Astrocyte (in vitro differentiated cells and primary cell): ENCODE results near the gene LHPP. TPM values are rescaled to one million over a fixed set of nuclear protein-coding genes. Genes with fewer than 3 reads are reported as not detected.

Source experiments
- DNase-seq: peaks from one replicate; pipeline ENCODE4 v3.0.0-alpha.2; 2010; ENCODE audit warnings: low read depth
- FAIRE-seq: peaks from 2 replicates; lab custom pipeline; 2011; peaks lifted over from hg19 to GRCh38; lab: Jason Lieb, UNC
- H2AFZ ChIP-seq: 2 replicates; pipeline ENCODE4 v1.6.0; 2012; ENCODE audit warnings: low read depth, low read length, inconsistent platforms
- H3K27ac ChIP-seq: 2 replicates; pipeline ENCODE4 v1.5.1; 2011; ENCODE audit warnings: low read depth, low read length, inconsistent platforms
- H3K27me3 ChIP-seq: 2 replicates; pipeline ENCODE4 v1.6.0; 2011; ENCODE audit warnings: low read length, inconsistent platforms; ENCODE audit not compliant: insufficient read depth
- H3K36me3 ChIP-seq: 2 replicates; pipeline ENCODE4 v1.5.1; 2011; ENCODE audit warnings: low read length, inconsistent platforms; ENCODE audit not compliant: insufficient read depth
- H3K4me1 ChIP-seq: 2 replicates; pipeline ENCODE4 v1.5.1; 2011; ENCODE audit warnings: low read length, inconsistent platforms; ENCODE audit not compliant: insufficient read depth
- H3K4me2 ChIP-seq: 2 replicates; pipeline ENCODE4 v1.6.0; 2012; ENCODE audit warnings: low read length, inconsistent platforms
- H3K4me3 ChIP-seq: 2 replicates; pipeline ENCODE4 v1.5.1; 2011; ENCODE audit warnings: low read depth, mild to moderate bottlenecking, low read length, inconsistent platforms; ENCODE audit not compliant: insufficient read depth
- H3K79me2 ChIP-seq: 2 replicates; pipeline ENCODE4 v1.6.0; 2012; ENCODE audit warnings: mild to moderate bottlenecking, low read length, inconsistent platforms; ENCODE audit not compliant: insufficient read depth
- H3K9ac ChIP-seq: 2 replicates; pipeline ENCODE4 v1.6.0; 2012; ENCODE audit warnings: mild to moderate bottlenecking, low read length, inconsistent platforms
- H3K9me3 ChIP-seq: 2 replicates; pipeline ENCODE4 v1.5.1; 2012; ENCODE audit warnings: low read depth, mild to moderate bottlenecking, low read length, inconsistent platforms; ENCODE audit not compliant: insufficient read depth
- H4K20me1 ChIP-seq: 2 replicates; pipeline ENCODE4 v1.6.0; 2012; ENCODE audit warnings: low read length, inconsistent platforms; ENCODE audit not compliant: insufficient read depth
- H3K27ac Mint-ChIP-seq: one replicate; pipeline ENCODE4 v1.8.0; 2021; ENCODE audit warnings: mild to moderate bottlenecking, mixed read lengths; ENCODE audit not compliant: unreplicated experiment
- H3K27me3 Mint-ChIP-seq: one replicate; pipeline ENCODE4 v1.8.0; 2021; ENCODE audit warnings: low read depth, mixed read lengths; ENCODE audit not compliant: unreplicated experiment
- H3K36me3 Mint-ChIP-seq: one replicate; pipeline ENCODE4 v1.8.0; 2021; ENCODE audit warnings: low read depth, mixed read lengths; ENCODE audit not compliant: unreplicated experiment
- H3K4me1 Mint-ChIP-seq: one replicate; pipeline ENCODE4 v1.8.0; 2021; ENCODE audit warnings: low read depth, mixed read lengths; ENCODE audit not compliant: unreplicated experiment
- H3K4me3 Mint-ChIP-seq: one replicate; pipeline ENCODE4 v1.8.0; 2021; ENCODE audit warnings: mild to moderate bottlenecking, moderate library complexity, mixed read lengths; ENCODE audit not compliant: unreplicated experiment
- H3K9me3 Mint-ChIP-seq: one replicate; pipeline ENCODE4 v1.8.0; 2021; ENCODE audit warnings: mild to moderate bottlenecking, mixed read lengths; ENCODE audit not compliant: unreplicated experiment
- EZH2 ChIP-seq: IDR thresholded peaks from 2 replicates; pipeline ENCODE4 v1.6.1; 2012; ENCODE audit warnings: mild to moderate bottlenecking, low read length, inconsistent platforms; ENCODE audit not compliant: insufficient read depth
- total RNA-seq: library from RNA; stranded (reverse); gene quantifications from 2 replicates; pipeline ENCODE4 v1.2.1, GENCODE V29; 2021
- TF ChIP-seq, protein P1 (sequence below): IDR thresholded peaks from 2 replicates; pipeline ENCODE4 v1.5.1; 2011; ENCODE audit warnings: low read depth, mild to moderate bottlenecking, inconsistent platforms, low read length, moderate library complexity; ENCODE audit not compliant: insufficient read depth

LHPP gene
- total RNA-seq, 1 donor from 2014 or later = 6.9 TPM

DNA sequence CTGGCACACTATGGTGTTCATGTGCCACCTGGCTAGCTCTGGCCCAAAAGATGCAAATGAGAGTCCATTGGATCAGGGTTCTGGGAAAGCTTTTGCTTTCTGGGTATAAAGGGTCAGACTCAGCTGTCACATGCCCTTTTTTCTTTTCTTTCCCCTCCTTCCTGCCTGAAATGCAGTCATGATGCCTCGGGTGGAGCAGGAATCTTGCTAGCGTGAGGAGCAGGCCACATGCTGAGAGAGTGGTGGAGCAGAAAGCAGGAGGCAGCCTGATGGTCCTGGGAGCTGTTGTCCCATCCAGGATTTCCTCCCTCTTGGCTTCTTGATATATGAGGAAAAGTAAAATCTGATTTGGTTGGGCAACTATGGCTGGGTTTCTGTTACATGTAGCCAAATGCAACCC is 2.7 kb upstream of the LHPP start:
- H3K27ac ChIP-seq = no peak overlapping the region
- H3K9ac ChIP-seq = no peak overlapping the region
- TF ChIP-seq, protein P1, sequence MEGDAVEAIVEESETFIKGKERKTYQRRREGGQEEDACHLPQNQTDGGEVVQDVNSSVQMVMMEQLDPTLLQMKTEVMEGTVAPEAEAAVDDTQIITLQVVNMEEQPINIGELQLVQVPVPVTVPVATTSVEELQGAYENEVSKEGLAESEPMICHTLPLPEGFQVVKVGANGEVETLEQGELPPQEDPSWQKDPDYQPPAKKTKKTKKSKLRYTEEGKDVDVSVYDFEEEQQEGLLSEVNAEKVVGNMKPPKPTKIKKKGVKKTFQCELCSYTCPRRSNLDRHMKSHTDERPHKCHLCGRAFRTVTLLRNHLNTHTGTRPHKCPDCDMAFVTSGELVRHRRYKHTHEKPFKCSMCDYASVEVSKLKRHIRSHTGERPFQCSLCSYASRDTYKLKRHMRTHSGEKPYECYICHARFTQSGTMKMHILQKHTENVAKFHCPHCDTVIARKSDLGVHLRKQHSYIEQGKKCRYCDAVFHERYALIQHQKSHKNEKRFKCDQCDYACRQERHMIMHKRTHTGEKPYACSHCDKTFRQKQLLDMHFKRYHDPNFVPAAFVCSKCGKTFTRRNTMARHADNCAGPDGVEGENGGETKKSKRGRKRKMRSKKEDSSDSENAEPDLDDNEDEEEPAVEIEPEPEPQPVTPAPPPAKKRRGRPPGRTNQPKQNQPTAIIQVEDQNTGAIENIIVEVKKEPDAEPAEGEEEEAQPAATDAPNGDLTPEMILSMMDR = no peak
- no peak for TF ChIP-seq EZH2
- no peak for DNase-seq
- H3K79me2 ChIP-seq = no peaks in the 10 kb centered on the region
- H3K9me3 ChIP-seq = no peaks in the 10 kb centered on the region
- peaks cover 4% of the 10 kb centered on the region for H3K4me1 ChIP-seq
- H3K4me3 Mint-ChIP-seq = no peak overlapping the region
- peaks cover 30% of the 10 kb centered on the region for H3K27me3 ChIP-seq
- H3K36me3 Mint-ChIP-seq = no peaks in the 10 kb centered on the region
- no peaks in the 10 kb centered on the region for H4K20me1 ChIP-seq
- H3K4me3 ChIP-seq = no peak overlapping the region
- no peak overlapping the region for H3K27ac Mint-ChIP-seq
- FAIRE-seq = no peak
- no peak overlapping the region for H2AFZ ChIP-seq
- H3K36me3 ChIP-seq = no peaks in the 10 kb centered on the region
- H3K9me3 Mint-ChIP-seq = peaks cover 7% of the 10 kb centered on the region
- H3K4me1 Mint-ChIP-seq = no peaks in the 10 kb centered on the region
- H3K27me3 Mint-ChIP-seq = peaks cover 22% of the 10 kb centered on the region
- no peak overlapping the region for H3K4me2 ChIP-seq

DNA sequence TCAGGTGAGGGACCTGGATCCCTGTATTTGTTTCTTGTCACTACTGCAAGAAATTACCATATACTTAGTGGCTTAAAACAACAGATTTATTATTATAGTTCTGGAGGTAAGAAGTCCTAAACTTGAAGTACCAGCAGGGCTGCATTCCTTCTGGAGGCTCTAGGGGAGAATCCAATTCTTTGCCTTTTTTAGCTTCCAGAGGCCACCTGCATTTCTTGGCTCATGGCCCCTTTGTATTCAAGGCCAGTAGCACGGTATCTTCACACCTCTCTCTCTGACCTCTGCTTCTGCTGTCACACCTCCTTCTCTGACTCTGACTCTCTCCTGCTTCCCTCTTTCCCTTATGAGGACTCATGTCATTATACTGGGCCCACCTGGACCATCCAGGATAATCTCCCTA is 2.2 kb upstream of the LHPP start:
- no peak overlapping the region for H3K9ac ChIP-seq
- H3K27ac ChIP-seq = no peak overlapping the region
- H3K4me1 Mint-ChIP-seq = no peaks in the 10 kb centered on the region
- H3K4me2 ChIP-seq = no peak overlapping the region
- H4K20me1 ChIP-seq = peaks cover 2% of the 10 kb centered on the region
- no peak for FAIRE-seq
- peaks cover 7% of the 10 kb centered on the region for H3K9me3 Mint-ChIP-seq
- H3K4me1 ChIP-seq = peaks cover 4% of the 10 kb centered on the region
- H3K36me3 Mint-ChIP-seq = no peaks in the 10 kb centered on the region
- H2AFZ ChIP-seq = no peak overlapping the region
- no peak for DNase-seq
- peaks cover 25% of the 10 kb centered on the region for H3K27me3 ChIP-seq
- peaks cover 19% of the 10 kb centered on the region for H3K27me3 Mint-ChIP-seq
- H3K4me3 ChIP-seq = no peak overlapping the region
- TF ChIP-seq, protein P1 = no peak
- no peak for TF ChIP-seq EZH2
- H3K36me3 ChIP-seq = no peaks in the 10 kb centered on the region
- H3K4me3 Mint-ChIP-seq = no peak overlapping the region
- H3K9me3 ChIP-seq = no peaks in the 10 kb centered on the region
- no peaks in the 10 kb centered on the region for H3K79me2 ChIP-seq
- no peak overlapping the region for H3K27ac Mint-ChIP-seq

DNA sequence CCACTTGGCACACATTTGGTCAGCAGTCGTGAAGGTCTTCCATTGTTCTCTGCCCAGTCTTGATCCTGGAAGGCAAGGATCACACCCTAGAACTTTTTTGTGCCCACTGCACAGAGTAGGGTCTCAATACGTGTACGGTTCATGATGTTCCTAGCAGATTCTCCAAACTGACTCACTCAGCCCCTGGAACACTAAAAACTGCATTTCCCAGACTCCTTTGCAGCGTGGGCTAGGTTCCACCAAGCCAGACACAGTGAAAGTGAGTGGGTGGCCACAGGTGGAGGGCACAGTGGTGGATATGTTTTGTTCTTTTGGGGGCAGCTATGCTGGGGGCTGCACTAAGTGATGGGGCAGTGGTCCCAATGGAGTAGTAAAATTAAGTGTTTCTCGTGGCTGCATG is 1.5 kb upstream of the LHPP start:
- Histone ChIP-seq H3K9ac (no peak overlapping the region), H4K20me1 (peaks cover 9% of the 10 kb centered on the region), H2AFZ (no peak overlapping the region), H3K36me3 (no peaks in the 10 kb centered on the region), H3K4me1 (peaks cover 4% of the 10 kb centered on the region), H3K4me2 (no peak overlapping the region), H3K79me2 (no peaks in the 10 kb centered on the region), H3K9me3 (no peaks in the 10 kb centered on the region), H3K27me3 (peaks cover 19% of the 10 kb centered on the region), H3K4me3 (no peak overlapping the region), H3K27ac (no peak overlapping the region)
- FAIRE-seq = no peak
- peaks cover 7% of the 10 kb centered on the region for H3K9me3 Mint-ChIP-seq
- H3K27me3 Mint-ChIP-seq = peaks cover 13% of the 10 kb centered on the region
- H3K4me3 Mint-ChIP-seq = no peak overlapping the region
- H3K36me3 Mint-ChIP-seq = no peaks in the 10 kb centered on the region
- H3K27ac Mint-ChIP-seq = no peak overlapping the region
- DNase-seq = no peak
- H3K4me1 Mint-ChIP-seq = peaks cover 3% of the 10 kb centered on the region
- no peak for TF ChIP-seq EZH2
- TF ChIP-seq, protein P1 = no peak
